ENCODE results near the gene C2orf68. TPM values are rescaled to one million over a fixed set of nuclear protein-coding genes. Genes with fewer than 3 reads are reported as not detected.
A peak's percentile ranks its signal among the peaks of the same experiment; 100 is the strongest.
"Not testable (repeated sequence)": the region's sequence is repeated elsewhere in the genome, so short reads cannot be mapped to it uniquely, and the experiment has no call there.

Gene C2orf68
- total RNA-seq, 1 donor from 2014 or later, result 43.1 TPM

DNA sequence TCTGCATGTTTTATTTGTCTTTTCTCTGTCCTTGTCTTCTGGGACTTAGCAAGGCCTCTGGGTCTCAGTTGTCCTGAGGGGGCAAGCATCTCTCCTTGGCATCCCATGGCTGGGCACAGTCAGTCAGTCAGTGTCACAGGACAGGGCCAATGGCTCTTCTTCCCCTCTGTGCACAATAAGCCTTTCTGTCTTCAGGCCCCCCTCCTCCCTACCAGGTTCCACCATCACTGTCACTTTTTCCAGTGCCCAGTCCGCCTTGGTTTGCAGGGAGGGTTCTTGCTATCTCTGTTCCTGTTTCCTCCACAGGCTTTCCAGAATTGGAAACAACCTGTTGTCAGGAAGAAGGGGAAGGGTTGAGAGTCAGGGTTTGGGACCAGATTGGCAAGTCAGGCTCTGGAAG, 29.4 kb downstream of the C2orf68 start:
- no peak for DNase-seq (ENCODE audit: low spot score)

DNA sequence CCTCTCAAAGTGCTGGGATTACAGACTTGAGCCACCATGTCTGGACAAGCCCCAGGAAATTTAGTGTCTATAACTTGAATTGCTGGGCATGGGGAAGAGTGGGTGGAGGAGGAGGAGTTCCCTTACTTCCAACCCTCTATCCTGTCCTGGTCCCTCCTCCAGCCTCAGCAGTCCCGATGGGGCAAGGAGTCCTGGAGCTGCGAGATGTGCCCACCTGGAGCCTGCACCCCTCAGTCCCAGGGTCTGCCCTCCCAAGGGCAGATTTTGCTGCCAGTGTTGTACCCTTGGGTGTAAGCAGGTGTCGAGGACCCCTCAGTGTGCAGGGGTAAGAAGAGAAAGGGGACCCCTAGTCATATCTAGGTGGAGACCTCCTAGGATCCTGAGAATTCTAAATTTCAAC, 31.7 kb downstream of the C2orf68 start:
- DNase-seq (ENCODE audit: low spot score), result no peak

DNA sequence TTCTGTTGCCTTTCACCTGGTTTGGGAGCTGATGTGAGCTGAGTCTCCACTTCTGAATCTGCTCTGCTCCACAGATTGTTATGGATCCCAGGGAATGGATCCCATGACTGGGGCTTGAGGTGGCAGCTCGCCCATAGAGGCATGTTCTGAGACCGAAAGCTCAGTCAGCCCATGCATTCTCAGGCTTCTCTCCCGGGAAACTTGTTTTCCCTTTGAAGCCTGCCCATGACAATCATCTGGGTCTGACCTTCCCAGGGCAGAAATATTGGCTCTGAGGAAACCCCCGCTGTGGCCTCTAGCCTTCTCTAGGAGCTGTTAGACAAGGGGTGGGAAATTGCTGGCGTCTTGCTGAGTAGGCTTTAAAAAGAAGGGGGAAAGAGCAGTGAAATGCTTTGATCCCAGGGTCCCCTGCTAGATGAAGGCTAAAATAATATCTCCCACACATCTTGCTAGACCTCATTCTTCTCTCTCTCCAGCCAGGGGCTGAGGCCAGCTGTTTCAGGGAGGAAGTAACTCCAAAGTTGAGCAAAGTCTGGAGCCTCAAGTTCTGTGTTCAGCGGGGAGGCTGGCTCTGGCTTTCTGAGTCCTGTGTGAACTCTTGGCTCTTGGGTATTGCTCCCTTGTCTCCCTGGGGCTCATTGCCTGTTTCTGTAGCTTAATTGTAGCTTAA, 32.5 kb downstream of the C2orf68 start:
- no peak for DNase-seq (ENCODE audit: low spot score)

DNA sequence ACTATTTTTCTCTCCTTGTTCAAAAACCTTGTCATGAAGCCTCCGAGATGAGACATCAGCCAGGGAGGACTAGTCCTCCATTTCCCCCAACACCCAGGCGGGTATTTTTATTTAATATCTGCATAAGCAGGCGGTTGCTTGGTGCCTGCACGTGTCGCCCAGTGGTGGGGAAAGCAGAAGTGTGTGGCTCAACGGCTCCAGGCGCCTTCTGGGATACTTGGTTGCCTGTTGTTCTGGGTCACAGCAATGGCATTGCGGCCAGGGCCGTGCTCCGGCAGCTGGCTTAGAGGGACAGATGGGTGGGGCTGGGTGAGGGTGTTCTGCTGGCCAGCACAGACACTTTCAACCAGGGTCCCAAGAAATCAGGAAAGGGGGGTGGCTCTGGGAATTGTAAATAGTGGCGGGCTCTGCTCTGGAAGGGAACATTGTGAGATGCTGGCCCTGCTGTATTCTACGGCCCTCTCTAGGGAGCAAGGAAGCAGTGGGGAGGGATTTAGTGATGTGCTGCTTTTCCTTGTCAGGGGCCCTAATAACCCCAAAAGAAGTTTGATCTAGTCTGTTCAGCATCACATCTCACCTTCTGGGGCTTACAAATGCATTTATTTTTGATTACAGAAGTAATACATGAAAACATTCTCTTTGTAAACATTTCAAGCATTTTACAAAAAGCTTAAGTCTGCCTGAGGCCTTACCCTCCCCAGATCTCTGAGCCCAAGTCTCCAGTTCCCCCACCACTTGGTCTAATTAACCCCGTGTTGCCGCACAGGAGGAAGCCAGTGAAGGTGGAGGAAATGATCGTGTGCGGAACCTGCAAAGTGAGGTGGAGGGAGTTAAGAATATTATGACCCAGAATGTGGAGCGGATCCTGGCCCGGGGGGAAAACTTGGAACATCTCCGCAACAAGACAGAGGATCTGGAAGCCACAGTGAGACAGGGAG, 33.4 kb downstream of the C2orf68 start:
- DNase-seq (ENCODE audit: low spot score), result no peak

DNA sequence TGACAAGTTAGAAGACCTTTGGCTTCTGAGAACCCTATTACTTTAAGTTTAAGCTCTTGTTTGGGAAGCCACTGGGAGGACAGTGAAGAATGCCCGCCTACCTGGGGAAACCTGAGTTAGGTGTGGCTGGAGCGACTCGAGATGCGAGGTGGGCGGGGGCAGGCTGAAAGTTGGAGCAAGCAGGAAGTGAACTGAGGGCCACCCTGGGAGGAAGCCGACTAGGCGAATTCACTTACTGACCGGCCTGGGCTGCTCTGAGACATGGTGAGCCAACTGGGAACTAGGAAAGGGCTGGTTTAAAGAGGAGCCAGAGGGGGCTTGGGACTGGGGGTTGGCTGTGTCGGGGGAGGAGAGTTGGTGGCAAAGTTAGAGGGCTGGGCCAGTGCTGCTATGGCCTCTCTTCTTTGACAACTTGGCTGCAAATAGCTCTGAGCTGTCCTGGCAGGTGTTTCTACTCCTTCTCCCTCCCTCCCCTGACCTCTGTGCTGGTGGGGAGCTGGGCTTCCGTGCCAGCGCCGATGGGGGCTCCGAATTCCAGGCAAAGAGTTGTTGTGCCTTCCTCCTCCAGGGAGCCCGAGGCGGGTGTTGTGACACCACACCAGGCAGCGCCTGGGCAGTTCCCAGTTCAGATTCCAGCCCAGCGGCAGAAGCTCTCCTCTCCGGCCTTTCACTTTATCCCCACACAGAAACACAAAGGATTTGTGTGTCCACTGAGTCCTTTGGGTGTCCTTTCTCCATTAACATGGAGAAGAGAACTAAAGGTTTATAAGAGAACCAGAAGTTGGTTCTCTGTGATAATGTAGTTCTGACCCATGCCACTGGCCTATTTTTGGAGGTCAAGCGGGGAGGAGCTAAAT, 34.3 kb downstream of the C2orf68 start, which contains the start of gene VAMP8:
Gene VAMP8 (plus strand): TSS at position 201 of the 857 bp plus-strand sequence. CDS start 61 bp downstream, at position 262.
- peak; percentile 87 for DNase-seq (ENCODE audit: low spot score)

DNA sequence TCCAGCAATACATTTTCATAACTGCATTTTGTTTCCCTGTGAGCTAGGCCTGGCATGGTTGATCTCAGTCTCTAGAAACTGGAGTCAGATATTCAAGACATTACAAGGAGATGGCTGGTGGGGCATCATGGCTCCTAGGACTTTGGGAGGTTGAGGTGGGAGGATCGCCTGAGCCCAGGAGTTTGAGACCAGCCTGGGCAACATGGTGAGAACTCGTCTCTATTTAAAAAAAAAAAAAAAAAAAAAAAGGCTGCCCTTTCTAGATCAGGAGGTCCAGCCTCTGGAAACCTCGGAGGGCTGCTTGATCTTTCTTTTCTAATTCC, 34.8 kb downstream of the C2orf68 start:
- DNase-seq (ENCODE audit: low spot score), result no peak

DNA sequence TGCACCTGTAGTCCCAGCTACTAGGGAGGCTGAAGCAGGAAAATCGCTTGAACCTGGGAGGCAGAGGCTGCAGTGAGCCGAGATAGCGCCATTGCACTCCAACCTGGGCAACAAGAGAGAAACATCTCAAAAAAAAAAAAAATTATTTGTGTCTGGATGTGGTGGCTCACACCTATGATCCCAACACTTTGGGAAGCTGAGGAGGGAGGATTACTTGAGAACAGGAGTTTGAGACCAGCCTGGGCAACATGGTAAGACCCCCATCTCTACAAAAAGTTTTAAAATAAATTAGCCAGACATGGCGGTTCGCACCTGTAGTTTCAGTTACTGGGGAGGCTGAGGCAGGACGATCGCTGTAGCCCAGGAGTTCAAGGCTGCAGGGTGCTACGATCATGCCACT, 36.1 kb downstream of the C2orf68 start:
- no peak for DNase-seq (ENCODE audit: low spot score)

DNA sequence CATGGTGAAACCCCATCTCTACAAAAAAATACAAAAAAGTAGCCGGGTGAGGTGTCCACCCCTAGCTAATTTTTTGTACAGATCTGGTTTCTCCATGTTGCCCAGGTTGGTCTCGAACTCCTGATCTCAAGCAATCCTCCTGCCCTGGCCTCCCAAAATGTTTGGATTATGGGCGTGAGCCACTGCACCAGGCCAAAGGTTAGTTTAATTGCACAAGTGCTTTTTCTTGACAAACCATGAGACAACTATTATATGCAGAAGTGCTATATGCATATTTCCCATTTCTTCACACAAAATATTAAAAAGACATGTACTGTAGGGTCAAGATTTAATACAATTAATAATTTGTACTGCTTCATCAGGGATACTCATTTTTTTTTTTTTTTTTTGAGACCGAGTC, 45.6 kb downstream of the C2orf68 start:
- no peak for DNase-seq (ENCODE audit: low spot score)

DNA sequence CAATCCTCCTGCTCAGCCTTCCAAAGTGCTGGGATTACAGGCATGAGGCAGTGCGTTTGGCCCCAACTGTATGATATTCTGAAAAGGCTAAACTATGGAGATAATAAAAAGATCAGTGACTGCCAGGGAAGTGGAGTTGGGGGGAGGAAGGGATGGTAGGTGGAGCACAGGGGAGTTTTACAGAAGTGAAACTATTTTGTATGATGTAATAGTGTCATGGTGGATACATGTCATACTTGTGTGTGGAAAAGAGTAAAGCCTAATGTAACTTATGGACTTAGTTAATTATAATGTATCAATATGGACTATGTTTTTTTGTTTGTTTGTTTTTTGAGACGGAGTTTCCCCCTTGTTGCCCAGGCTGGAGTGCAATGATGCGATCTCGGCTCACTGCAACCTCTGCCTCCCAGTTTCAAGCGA, 47.7 kb downstream of the C2orf68 start:
- DNase-seq (ENCODE audit: low spot score), result no peak

DNA sequence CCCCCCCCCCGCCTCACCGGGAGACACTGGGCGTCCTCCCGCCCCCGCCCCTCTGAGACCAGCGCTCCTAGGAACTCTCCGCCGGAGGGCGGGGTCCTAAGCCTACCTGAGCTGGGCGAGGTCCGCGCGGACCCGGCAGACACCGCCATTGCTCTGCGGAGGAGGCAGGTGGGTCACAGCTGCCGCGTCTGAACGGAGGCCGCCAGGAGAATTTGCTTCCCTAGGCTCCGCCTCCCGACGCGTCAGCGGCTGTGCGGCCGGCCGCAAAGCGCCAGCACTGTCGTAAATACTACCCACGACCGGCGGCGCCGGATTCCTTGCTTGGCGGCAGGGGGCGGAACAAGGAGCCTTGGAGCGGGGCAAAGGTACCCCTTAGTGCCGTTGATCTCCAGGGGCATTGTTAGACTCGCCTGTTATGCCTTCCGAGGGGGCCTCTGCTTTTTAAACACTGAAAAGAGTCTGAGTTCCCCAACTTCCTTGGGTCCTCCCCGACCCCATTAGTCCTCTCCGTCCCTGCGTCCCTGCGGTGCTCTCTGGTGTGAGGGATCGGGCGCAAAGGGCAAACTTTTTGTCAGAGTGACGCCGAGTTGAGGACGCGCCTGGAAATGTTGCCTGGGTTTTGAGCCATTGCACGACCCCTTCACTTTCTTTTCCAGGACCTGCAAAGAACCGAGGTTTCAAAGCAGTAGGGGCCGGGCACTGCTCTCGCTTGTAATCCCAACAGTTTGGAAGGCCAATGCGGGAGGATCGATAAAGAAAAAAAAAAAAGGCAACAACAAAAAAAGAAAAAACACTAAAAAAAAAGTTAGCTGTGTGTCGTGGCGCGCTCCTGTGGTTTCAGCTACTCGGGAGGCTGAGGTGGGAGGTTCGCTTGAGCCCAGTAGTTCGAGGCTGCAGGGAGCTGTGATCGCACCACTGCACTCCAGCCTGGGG, 50.3 kb downstream of the C2orf68 start, which contains the start of gene GGCX:
Gene GGCX (minus strand): TSS at position 214 of the 933 bp plus-strand sequence. CDS start 65 bp downstream, at position 149.
- peak; percentile 96 for DNase-seq (ENCODE audit: low spot score)

DNA sequence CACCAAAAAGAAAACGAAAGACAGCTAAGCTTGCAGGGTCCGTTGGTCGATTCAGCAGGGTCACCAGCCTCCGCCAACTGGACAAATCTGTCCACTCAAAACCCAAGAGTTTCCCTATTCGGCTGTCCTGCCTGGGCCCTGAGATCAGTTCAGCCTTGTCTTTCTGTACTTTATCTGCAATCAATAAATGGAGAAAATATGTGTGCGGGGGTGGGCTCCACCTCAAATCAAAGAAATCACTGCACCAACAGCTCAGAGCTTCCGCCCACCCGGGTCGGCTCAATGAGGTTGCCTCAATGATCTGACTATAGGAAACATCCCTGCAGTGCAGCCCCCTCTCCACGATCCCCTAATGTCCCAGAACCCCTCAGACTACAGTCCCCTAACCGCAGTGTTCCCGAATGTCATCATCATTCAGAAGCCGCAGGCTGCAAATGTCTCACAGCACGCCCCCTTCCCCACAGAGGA, 51.0 kb downstream of the C2orf68 start:
- DNase-seq (ENCODE audit: low spot score), result no peak

DNA sequence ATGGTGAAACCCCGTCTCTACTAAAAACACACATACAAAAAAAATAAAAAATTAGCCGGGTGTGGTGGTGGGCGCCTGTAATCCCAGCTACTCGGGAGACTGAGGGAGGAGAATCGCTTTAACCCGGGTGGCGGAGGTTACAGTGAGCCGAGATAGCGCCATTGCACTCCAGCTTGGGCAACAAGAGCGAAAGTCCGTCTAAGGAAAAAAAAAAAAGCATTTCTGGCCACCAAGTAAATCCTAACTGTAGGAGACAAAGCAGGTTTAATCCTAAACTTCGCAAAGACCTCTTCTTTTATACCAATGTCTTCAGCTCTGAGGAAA, 51.5 kb downstream of the C2orf68 start:
- not testable (repeated sequence) for DNase-seq (ENCODE audit: low spot score)

DNA sequence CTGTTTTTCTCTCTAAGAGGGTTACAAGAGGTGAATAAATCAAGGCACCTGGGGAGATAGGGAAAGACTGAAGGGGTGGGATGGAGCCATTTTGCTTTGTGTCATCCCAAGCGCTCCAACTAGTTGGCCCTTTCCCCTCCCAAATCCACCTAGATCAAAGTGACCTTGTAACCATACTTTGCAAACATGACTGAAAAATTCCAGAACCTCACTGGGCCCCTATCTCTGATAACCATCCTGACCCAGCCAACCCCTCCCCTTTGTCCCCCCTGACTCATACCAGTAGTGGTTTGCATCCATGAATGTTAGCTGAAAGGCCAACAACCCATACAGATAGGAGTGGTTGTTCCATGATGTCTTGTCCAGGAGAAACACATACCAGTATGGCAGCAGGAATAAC, 53.7 kb downstream of the C2orf68 start:
- DNase-seq (ENCODE audit: low spot score), result no peak

DNA sequence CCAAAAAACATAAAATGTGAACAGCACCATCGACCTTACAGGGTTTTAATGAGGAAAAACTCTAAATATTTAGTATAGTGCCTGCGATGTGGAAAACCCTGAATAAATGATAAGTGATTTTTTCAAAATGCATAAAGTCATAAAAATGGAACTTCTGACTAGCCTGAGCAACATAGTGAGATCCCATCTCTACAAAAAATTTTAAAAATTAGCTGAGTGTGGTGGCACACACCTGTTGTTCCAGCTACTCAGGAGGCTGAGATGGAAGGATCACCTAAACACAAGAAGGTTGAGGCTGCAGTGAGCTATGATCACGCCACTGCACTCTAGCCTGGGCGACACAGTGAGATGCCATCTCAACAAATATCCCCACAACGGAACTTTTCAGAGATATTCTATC, 54.7 kb downstream of the C2orf68 start:
- DNase-seq (ENCODE audit: low spot score), result no peak

Other genes with a start within 250 kb of the C2orf68 start
- 298 TPM for gene CAPG, start 201.7 kb downstream of the C2orf68 start, total RNA-seq
- gene SH2D6, start 193.4 kb downstream of the C2orf68 start, total RNA-seq, result 0.75 TPM
- 450 TPM for gene MAT2A, start 72.9 kb downstream of the C2orf68 start, total RNA-seq
- 48.9 TPM for gene GGCX, start 50.6 kb downstream of the C2orf68 start, total RNA-seq
- gene VAMP8, start 34.5 kb downstream of the C2orf68 start, total RNA-seq, result 165 TPM
- 32.8 TPM for gene VAMP5, start 27.6 kb downstream of the C2orf68 start, total RNA-seq
- gene RNF181, start 16.3 kb downstream of the C2orf68 start, total RNA-seq, result 115 TPM
- 19.5 TPM for gene TMEM150A, start 9.4 kb downstream of the C2orf68 start, total RNA-seq
- 45.1 TPM for gene USP39, start 4.1 kb upstream of the C2orf68 start, total RNA-seq
- 1.7 TPM for gene SFTPB, start 56.1 kb upstream of the C2orf68 start, total RNA-seq
- 1.9 TPM for gene GNLY, start 82.3 kb upstream of the C2orf68 start, total RNA-seq
- gene ATOH8, start 141.9 kb upstream of the C2orf68 start, total RNA-seq, result 21.8 TPM

Data from ureter (tissue), 1 donor.